Measurements from ENCODE around the gene IL1R2. TPM values are rescaled to one million over a fixed set of nuclear protein-coding genes. Genes with fewer than 3 reads are reported as not detected.
"Not testable (repeated sequence)": the region's sequence is repeated elsewhere in the genome, so short reads cannot be mapped to it uniquely, and the experiment has no call there.

The IL1R2 gene
- total and polyA plus RNA-seq, 2 experiments from 2014 or later, result 0.22 to 1.2 TPM

GRCh38 chr2:102064679-102065674, 73.2 kb downstream of the IL1R2 start:
- no peaks in the 10 kb centered on the region for H3K79me2 ChIP-seq (ENCODE audit: insufficient read depth)
- H3K27ac ChIP-seq, result peak overlapping the region; percentile 100
- peak; percentile 68 for DNase-seq
- H3K4me3 ChIP-seq, result peak overlapping the region; percentile 57
- in situ Hi-C loops (cut with MboI), result no loop called here
- H3K36me3 ChIP-seq (ENCODE audit: low read depth), result no peaks in the 10 kb centered on the region
- H4K20me1 ChIP-seq (ENCODE audit: insufficient read depth), result no peaks in the 10 kb centered on the region
- peak overlapping the region; percentile 89 for H3K9ac ChIP-seq
- no peaks in the 10 kb centered on the region for H3K27me3 ChIP-seq (replicated peaks; ENCODE audit: insufficient read depth)
- H3K9me3 ChIP-seq (ENCODE audit: low read depth), result no peaks in the 10 kb centered on the region
- WGBS, 2 experiments (ENCODE audit: low coverage in 1 of 2, low lambda C conversion rate in 2 of 2, missing lambda C conversion rate in 2 of 2), result 68 to 70% methylated on average over 17 of the region's 17 CpGs
- H3K4me1 ChIP-seq (ENCODE audit: insufficient read depth), result peaks cover 54% of the 10 kb centered on the region
- peak overlapping the region; percentile 91 for H3K4me2 ChIP-seq (ENCODE audit: unreplicated experiment)
- 0 out of 2 replicates have a peak overlapping the region, but pooled peaks have one; percentile 15 for H2AFZ ChIP-seq
- no peak for TF ChIP-seq EZH2phosphoT487 (IDR thresholded peaks at IDR 0.05; ENCODE audit: insufficient read depth, low read depth)
- no peak for TF ChIP-seq EZH2 (IDR thresholded peaks at IDR 0.05; ENCODE audit: insufficient read depth, poor library complexity, severe bottlenecking)
- no peaks in the 10 kb centered on the region for H3K9me2 ChIP-seq (ENCODE audit: insufficient read depth)
- peaks cover 52% of the 10 kb centered on the region for H3F3A ChIP-seq (ENCODE audit: insufficient read depth)

GRCh38 chr2:102065675-102066252, 74.0 kb downstream of the IL1R2 start:
- no peaks in the 10 kb centered on the region for H3K36me3 ChIP-seq (ENCODE audit: low read depth)

GRCh38 chr2:102066554-102066953, 74.8 kb downstream of the IL1R2 start:
- H3K36me3 ChIP-seq (ENCODE audit: low read depth), result no peaks in the 10 kb centered on the region
- no peak overlapping the region for H3K4me2 ChIP-seq (ENCODE audit: unreplicated experiment)
- WGBS, 2 experiments (ENCODE audit: low coverage in 1 of 2, low lambda C conversion rate in 2 of 2, missing lambda C conversion rate in 2 of 2), result 67 to 77% methylated on average over 6 of the region's 6 CpGs
- no peaks in the 10 kb centered on the region for H3K9me2 ChIP-seq (ENCODE audit: insufficient read depth)
- no peak overlapping the region for H3K9ac ChIP-seq
- in situ Hi-C loops (cut with MboI), result no loop called here
- no peak overlapping the region; the same call in 1 of the 2 replicates for H3K27ac ChIP-seq
- no peak overlapping the region for H2AFZ ChIP-seq
- H3F3A ChIP-seq (ENCODE audit: insufficient read depth), result peaks cover 58% of the 10 kb centered on the region
- peaks cover 64% of the 10 kb centered on the region for H3K4me1 ChIP-seq (ENCODE audit: insufficient read depth)
- no peaks in the 10 kb centered on the region for H3K9me3 ChIP-seq (ENCODE audit: low read depth)
- no peaks in the 10 kb centered on the region for H3K79me2 ChIP-seq (ENCODE audit: insufficient read depth)
- no peaks in the 10 kb centered on the region for H4K20me1 ChIP-seq (ENCODE audit: insufficient read depth)
- no peaks in the 10 kb centered on the region for H3K27me3 ChIP-seq (replicated peaks; ENCODE audit: insufficient read depth)
- TF ChIP-seq EZH2 (IDR thresholded peaks at IDR 0.05; ENCODE audit: insufficient read depth, poor library complexity, severe bottlenecking) (no peak), EZH2phosphoT487 (IDR thresholded peaks at IDR 0.05; ENCODE audit: insufficient read depth, low read depth) (no peak)
- no peak overlapping the region for H3K4me3 ChIP-seq
- DNase-seq, result no peak

More at GRCh38 chr2:102065675-102066252, 74.0 kb downstream of the IL1R2 start:
- TF ChIP-seq EZH2phosphoT487 (IDR thresholded peaks at IDR 0.05; ENCODE audit: insufficient read depth, low read depth) (no peak), EZH2 (IDR thresholded peaks at IDR 0.05; ENCODE audit: insufficient read depth, poor library complexity, severe bottlenecking) (no peak)
- Histone ChIP-seq H3K79me2 (ENCODE audit: insufficient read depth) (no peaks in the 10 kb centered on the region), H3K27me3 (replicated peaks; ENCODE audit: insufficient read depth) (no peaks in the 10 kb centered on the region), H3K9ac (peak overlapping the region; percentile 89; the same call in 1 of the 2 replicates), H3K4me3 (no peak overlapping the region), H4K20me1 (ENCODE audit: insufficient read depth) (no peaks in the 10 kb centered on the region), H3K4me1 (ENCODE audit: insufficient read depth) (peaks cover 60% of the 10 kb centered on the region), H3K9me2 (ENCODE audit: insufficient read depth) (no peaks in the 10 kb centered on the region), H2AFZ (no peak overlapping the region), H3K27ac (peak overlapping the region; percentile 100), H3K9me3 (ENCODE audit: low read depth) (no peaks in the 10 kb centered on the region), H3F3A (ENCODE audit: insufficient read depth) (peaks cover 57% of the 10 kb centered on the region), H3K4me2 (ENCODE audit: unreplicated experiment) (no peak overlapping the region)
- 68 to 70% methylated on average over 12 of the region's 12 CpGs for WGBS, 2 experiments (ENCODE audit: low coverage in 1 of 2, low lambda C conversion rate in 2 of 2, missing lambda C conversion rate in 2 of 2)
- in situ Hi-C loops (cut with MboI), result no loop called here
- DNase-seq, result peak; percentile 77

- H3K4me3 ChIP-seq; in situ Hi-C loops (cut with MboI); H3K9ac ChIP-seq; H3K36me3 ChIP-seq (ENCODE audit: low read depth); H3K9me3 ChIP-seq (ENCODE audit: low read depth); H3K79me2 ChIP-seq (ENCODE audit: insufficient read depth); DNase-seq; H3K9me2 ChIP-seq (ENCODE audit: insufficient read depth); H2AFZ ChIP-seq; H3K27ac ChIP-seq; H3K27me3 ChIP-seq (replicated peaks; ENCODE audit: insufficient read depth); H4K20me1 ChIP-seq (ENCODE audit: insufficient read depth); H3K4me2 ChIP-seq (ENCODE audit: unreplicated experiment): not testable (repeated sequence)
- H3F3A ChIP-seq (ENCODE audit: insufficient read depth), result peaks cover 46% of the 10 kb centered on the region
- peaks cover 51% of the 10 kb centered on the region for H3K4me1 ChIP-seq (ENCODE audit: insufficient read depth)
These were observed 76.4 kb downstream of the IL1R2 start for GRCh38 chr2:102068126-102068525.
